ENCODE results near the gene M1AP. TPM values are rescaled to one million over a fixed set of nuclear protein-coding genes. Genes with fewer than 3 reads are reported as not detected.
A peak's percentile ranks its signal among the peaks of the same experiment; 100 is the strongest.

M1AP gene
- total and polyA plus RNA-seq, 4 experiments from 2014 or later, result 0.47 TPM; not detected in 3

DNA sequence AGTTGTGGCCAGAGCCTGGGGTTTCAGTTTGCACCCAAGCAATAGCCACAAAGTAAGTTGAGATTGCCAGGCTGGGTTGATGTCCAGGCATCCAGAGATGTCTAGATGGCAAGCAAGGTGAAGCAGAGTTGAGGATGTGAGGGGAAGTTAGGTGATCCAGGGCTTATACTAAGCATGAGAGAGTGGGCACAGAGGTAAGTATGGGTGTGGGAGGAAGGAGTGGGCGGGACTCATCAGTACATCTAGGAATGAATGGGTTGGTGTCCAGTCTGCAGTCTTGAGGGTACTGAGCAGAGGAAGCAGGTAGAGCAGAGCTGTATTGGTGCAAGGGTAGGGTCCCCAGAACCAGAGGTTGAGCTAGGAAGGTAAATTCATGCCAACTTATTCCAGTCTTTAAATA is 7.4 kb upstream of the M1AP start:
- H3K4me1 ChIP-seq (ENCODE audit: insufficient read depth, low read length), result peaks cover 16% of the 10 kb centered on the region
- H3K4me3 ChIP-seq (ENCODE audit: low read length in 2 of 2), result no peak overlapping the region
- H3K36me3 Mint-ChIP-seq, result peaks cover 20 to 28% of the 10 kb centered on the region in 2 donors
- no peak for DNase-seq
- H3K27ac ChIP-seq (ENCODE audit: low read depth, low read length), result no peak overlapping the region
- peak overlapping the region; percentile 82 to 96 (median 91) for H3K4me3 Mint-ChIP-seq
- H3K36me3 ChIP-seq (ENCODE audit: insufficient read depth, low read length), result no peaks in the 10 kb centered on the region
- H3K9me3 Mint-ChIP-seq, result no peaks in the 10 kb centered on the region
- H3K4me1 Mint-ChIP-seq, result peaks cover 13 to 29% (median 22%) of the 10 kb centered on the region in 4 donors
- intact Hi-C loops (cut with micrococcal nuclease), result loop anchor here (2.0 to 10.0 kb wide), 2 partner anchors 171 to 179 kb away; partner anchors contain the start of genes CCDC142, HK2 and TTC31
- H3K27me3 ChIP-seq (ENCODE audit: insufficient read depth, low read length), result no peaks in the 10 kb centered on the region
- no peaks in the 10 kb centered on the region for H3K9me3 ChIP-seq (ENCODE audit: control insufficient read depth in 1 of 2, low read length in 2 of 2)
- H3K27me3 Mint-ChIP-seq, result peaks cover 1 to 2% of the 10 kb centered on the region in 2 donors
- ChIA-PET POLR2A (ENCODE audit: partially characterized antibody) (no interaction called here), CTCF (ENCODE audit: partially characterized antibody) (no interaction called here)
- peak overlapping the region in 5 of 7 donors; percentile 7 to 74 (median 44) for H3K27ac Mint-ChIP-seq

DNA sequence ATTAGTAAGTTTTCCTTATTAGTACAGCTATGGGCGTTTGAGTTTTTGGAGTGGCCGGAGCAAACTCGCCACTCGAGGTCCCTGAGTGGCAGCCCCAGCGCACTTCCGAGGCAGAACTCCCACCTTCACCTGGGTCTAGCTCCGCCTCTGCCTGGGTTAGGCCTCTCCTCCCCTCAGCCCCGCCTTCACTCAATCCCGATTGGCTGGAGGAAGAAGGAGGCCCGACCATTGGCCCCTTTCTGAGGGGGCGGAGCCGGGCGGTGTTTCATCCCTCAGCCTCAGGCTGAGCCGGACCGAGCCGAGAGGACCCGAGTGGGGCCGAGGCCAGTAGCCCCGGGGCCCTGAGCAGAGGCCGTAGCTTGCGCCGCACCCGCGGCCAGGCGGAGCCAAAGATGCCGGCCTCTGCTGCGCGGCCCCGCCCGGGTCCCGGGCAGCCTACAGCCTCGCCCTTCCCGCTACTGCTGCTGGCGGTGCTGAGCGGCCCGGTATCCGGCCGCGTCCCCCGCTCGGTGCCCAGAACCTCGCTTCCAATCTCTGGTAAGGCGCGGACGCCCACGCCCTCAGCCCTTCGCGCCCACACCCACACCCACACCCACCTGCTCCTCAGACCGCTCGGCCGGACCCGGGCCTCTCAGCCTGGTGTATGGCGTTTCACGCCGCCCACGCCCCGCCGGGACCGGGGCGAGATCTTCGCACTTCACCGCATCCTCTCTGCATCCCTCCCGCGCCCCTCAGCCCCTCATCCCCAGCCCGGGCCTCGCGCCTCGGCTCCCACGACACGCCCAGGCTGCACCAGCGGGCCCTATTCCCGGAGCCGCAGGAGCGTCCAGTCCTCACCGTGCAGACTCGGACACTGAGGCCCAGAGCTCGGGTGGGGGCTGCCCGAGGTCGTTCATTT is 6.1 kb upstream of the M1AP start, which contains the start of gene SEMA4F:
SEMA4F (plus strand) TSS at position 263 of the 898 bp plus-strand sequence; CDS start at position 393, 130 bp downstream.
- no peaks in the 10 kb centered on the region for H3K9me3 ChIP-seq (ENCODE audit: control insufficient read depth in 1 of 2, low read length in 2 of 2)
- peak within 1 kb of the TSS; percentile 31 to 89 for H3K4me3 ChIP-seq (ENCODE audit: low read length in 2 of 2)
- H3K27me3 ChIP-seq (ENCODE audit: insufficient read depth, low read length), result no peaks in the 10 kb centered on the region
- H3K4me3 Mint-ChIP-seq, result peak within 1 kb of the TSS; percentile 88 to 96 (median 92)
- H3K4me1 ChIP-seq (ENCODE audit: insufficient read depth, low read length), result peaks cover 16% of the 10 kb centered on the region
- peak within 1 kb of the TSS; percentile 58 for H3K27ac ChIP-seq (ENCODE audit: low read depth, low read length)
- intact Hi-C loops (cut with micrococcal nuclease), result loop anchor here (2.0 to 10.0 kb wide), 3 partner anchors 169 to 917 kb away; partner anchors contain the start of genes CCDC142, HK2, TPRKB and TTC31
- ChIA-PET CTCF (ENCODE audit: partially characterized antibody) (interaction anchor here (1.0 to 1.2 kb wide), 2 partner anchors 61 to 221 kb away, joined by 3 to 4 read pairs; no protein-coding TSS in a partner anchor), POLR2A (ENCODE audit: partially characterized antibody) (interaction anchor here (1.0 kb wide), 1 partner anchor 171 kb away, joined by 3 read pairs; no protein-coding TSS in a partner anchor)
- H3K36me3 Mint-ChIP-seq, result peaks cover 19 to 20% of the 10 kb centered on the region in 2 donors
- H3K27me3 Mint-ChIP-seq, result peaks cover 2 to 4% of the 10 kb centered on the region in 2 donors
- H3K27ac Mint-ChIP-seq, result peak within 1 kb of the TSS; percentile 62 to 94 (median 90)
- H3K9me3 Mint-ChIP-seq, result no peaks in the 10 kb centered on the region
- peak; percentile 91 to 96 (median 94) for DNase-seq
- H3K4me1 Mint-ChIP-seq, result peaks cover 13 to 29% (median 22%) of the 10 kb centered on the region in 4 donors
- no peaks in the 10 kb centered on the region for H3K36me3 ChIP-seq (ENCODE audit: insufficient read depth, low read length)

- ChIA-PET POLR2A (ENCODE audit: partially characterized antibody) (interaction anchor here (1.0 kb wide), 1 partner anchor 170 kb away, joined by 3 read pairs; no protein-coding TSS in a partner anchor), CTCF (ENCODE audit: partially characterized antibody) (interaction anchor here (1.0 to 1.2 kb wide), 2 partner anchors 61 to 222 kb away, joined by 3 to 4 read pairs; no protein-coding TSS in a partner anchor)
- Histone ChIP-seq H3K27me3 (ENCODE audit: insufficient read depth, low read length) (peaks cover 2% of the 10 kb centered on the region), H3K36me3 (ENCODE audit: insufficient read depth, low read length) (no peaks in the 10 kb centered on the region), H3K9me3 (ENCODE audit: control insufficient read depth in 1 of 2, low read length in 2 of 2) (no peaks in the 10 kb centered on the region), H3K4me1 (ENCODE audit: insufficient read depth, low read length) (peaks cover 16% of the 10 kb centered on the region), H3K27ac (ENCODE audit: low read depth, low read length) (peak overlapping the region; percentile 58), H3K4me3 (ENCODE audit: low read length in 2 of 2) (peak overlapping the region; percentile 31 to 89)
- H3K27me3 Mint-ChIP-seq, result peaks cover 4 to 6% of the 10 kb centered on the region in 2 donors
- H3K4me1 Mint-ChIP-seq, result peaks cover 13 to 27% (median 22%) of the 10 kb centered on the region in 4 donors
- intact Hi-C loops (cut with micrococcal nuclease), result loop anchor here (5.0 to 10.0 kb wide), 2 partner anchors 169 to 916 kb away; partner anchors contain the start of genes CCDC142, TPRKB and TTC31
- no peaks in the 10 kb centered on the region for H3K9me3 Mint-ChIP-seq
- peak overlapping the region; percentile 62 to 94 (median 90) for H3K27ac Mint-ChIP-seq
- H3K36me3 Mint-ChIP-seq, result peaks cover 12 to 15% of the 10 kb centered on the region in 2 donors
- DNase-seq, result no peak
- peak overlapping the region; percentile 88 to 96 (median 92) for H3K4me3 Mint-ChIP-seq
Measured at GRCh38 chr2:74653589-74653984, 5.5 kb upstream of the M1AP start.

GRCh38 chr2:74646834-74647482 is 1.2 kb downstream of the M1AP start:
- Mint-ChIP-seq H3K36me3 (no peaks in the 10 kb centered on the region), H3K27ac (peak overlapping the region in 1 of 7 donors; percentile 48), H3K9me3 (peaks cover 0 to 2% (median 0%) of the 10 kb centered on the region in 8 donors), H3K27me3 (peaks cover 17 to 18% of the 10 kb centered on the region in 2 donors), H3K4me3 (no peak overlapping the region), H3K4me1 (peaks cover 0 to 4% (median 1%) of the 10 kb centered on the region in 4 donors)
- no peaks in the 10 kb centered on the region for H3K9me3 ChIP-seq (ENCODE audit: control insufficient read depth in 1 of 2, low read length in 2 of 2)
- H3K36me3 ChIP-seq (ENCODE audit: insufficient read depth, low read length), result no peaks in the 10 kb centered on the region
- POLR2A ChIA-PET (ENCODE audit: partially characterized antibody), result no interaction called here
- no peak for DNase-seq
- H3K4me3 ChIP-seq (ENCODE audit: low read length in 2 of 2), result no peak overlapping the region
- H3K27ac ChIP-seq (ENCODE audit: low read depth, low read length), result no peak overlapping the region
- CTCF ChIA-PET (ENCODE audit: partially characterized antibody), result no interaction called here
- peaks cover 7% of the 10 kb centered on the region for H3K27me3 ChIP-seq (ENCODE audit: insufficient read depth, low read length)
- H3K4me1 ChIP-seq (ENCODE audit: insufficient read depth, low read length), result no peaks in the 10 kb centered on the region
- intact Hi-C loops (cut with micrococcal nuclease), result no loop called here

DNA sequence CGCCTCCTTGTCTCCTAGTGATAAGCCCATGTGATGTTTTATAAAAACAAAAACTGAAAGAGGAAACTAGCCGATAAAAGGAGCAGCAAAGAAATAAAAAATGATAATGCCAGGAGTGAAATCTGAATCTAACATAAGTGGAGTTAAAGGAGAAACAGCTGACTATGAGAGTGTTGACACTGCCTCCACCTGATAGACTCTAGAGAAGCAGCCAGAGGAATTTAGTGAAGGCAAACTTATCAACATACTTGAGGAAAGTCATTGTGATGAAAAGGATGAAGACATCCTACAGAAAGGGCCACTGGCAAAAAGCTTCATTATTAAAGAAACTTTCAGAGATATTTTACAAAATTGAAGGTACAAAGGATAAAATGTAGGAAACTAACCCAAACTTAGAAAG is 1.9 kb downstream of the M1AP start:
- Mint-ChIP-seq H3K36me3 (no peaks in the 10 kb centered on the region), H3K27me3 (peaks cover 17 to 18% of the 10 kb centered on the region in 2 donors), H3K4me3 (no peak overlapping the region), H3K9me3 (peaks cover 0 to 2% (median 0%) of the 10 kb centered on the region in 8 donors), H3K4me1 (peaks cover 0 to 4% (median 1%) of the 10 kb centered on the region in 4 donors), H3K27ac (no peak overlapping the region)
- intact Hi-C loops (cut with micrococcal nuclease), result no loop called here
- ChIA-PET POLR2A (ENCODE audit: partially characterized antibody) (no interaction called here), CTCF (ENCODE audit: partially characterized antibody) (no interaction called here)
- H3K27ac ChIP-seq (ENCODE audit: low read depth, low read length), result no peak overlapping the region
- no peaks in the 10 kb centered on the region for H3K9me3 ChIP-seq (ENCODE audit: control insufficient read depth in 1 of 2, low read length in 2 of 2)
- H3K4me3 ChIP-seq (ENCODE audit: low read length in 2 of 2), result no peak overlapping the region
- DNase-seq, result no peak
- no peaks in the 10 kb centered on the region for H3K4me1 ChIP-seq (ENCODE audit: insufficient read depth, low read length)
- H3K27me3 ChIP-seq (ENCODE audit: insufficient read depth, low read length), result peaks cover 7% of the 10 kb centered on the region
- H3K36me3 ChIP-seq (ENCODE audit: insufficient read depth, low read length), result no peaks in the 10 kb centered on the region

DNA sequence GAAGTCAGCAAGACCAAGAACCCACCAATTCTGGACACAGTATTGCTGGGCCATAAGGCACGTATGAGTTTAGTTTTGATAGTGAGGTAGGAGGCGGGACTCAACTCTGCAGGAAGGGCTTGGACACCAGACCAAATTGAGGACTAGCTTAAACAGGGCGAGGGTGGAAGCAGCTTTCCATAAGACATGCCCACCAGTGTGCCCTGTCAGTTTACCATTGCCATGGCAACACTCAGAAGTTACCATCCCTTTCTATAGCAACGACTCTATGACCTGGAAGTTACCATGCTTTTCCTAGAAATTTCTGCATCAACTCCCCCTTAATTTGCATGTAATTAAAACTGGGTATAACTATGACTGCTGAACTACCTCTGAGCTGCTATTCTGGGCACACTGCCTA is 2.8 kb downstream of the M1AP start:
- Mint-ChIP-seq H3K36me3 (no peaks in the 10 kb centered on the region), H3K4me1 (peaks cover 0 to 4% (median 1%) of the 10 kb centered on the region in 4 donors), H3K27me3 (peaks cover 14 to 24% of the 10 kb centered on the region in 2 donors), H3K9me3 (peaks cover 0 to 2% (median 0%) of the 10 kb centered on the region in 8 donors), H3K4me3 (no peak overlapping the region), H3K27ac (no peak overlapping the region)
- no peak overlapping the region for H3K27ac ChIP-seq (ENCODE audit: low read depth, low read length)
- no peaks in the 10 kb centered on the region for H3K36me3 ChIP-seq (ENCODE audit: insufficient read depth, low read length)
- H3K27me3 ChIP-seq (ENCODE audit: insufficient read depth, low read length), result peaks cover 7% of the 10 kb centered on the region
- H3K4me3 ChIP-seq (ENCODE audit: low read length in 2 of 2), result no peak overlapping the region
- no peaks in the 10 kb centered on the region for H3K9me3 ChIP-seq (ENCODE audit: control insufficient read depth in 1 of 2, low read length in 2 of 2)
- POLR2A ChIA-PET (ENCODE audit: partially characterized antibody), result no interaction called here
- intact Hi-C loops (cut with micrococcal nuclease), result no loop called here
- CTCF ChIA-PET (ENCODE audit: partially characterized antibody), result no interaction called here
- no peaks in the 10 kb centered on the region for H3K4me1 ChIP-seq (ENCODE audit: insufficient read depth, low read length)
- no peak for DNase-seq
